GM18870 (cell line): ENCODE measurements around the gene STAT5B.
"Not testable (repeated sequence)": the region's sequence is repeated elsewhere in the genome, so short reads cannot be mapped to it uniquely, and the experiment has no call there.

Source experiments
- ATAC-seq: cut with Tn5 transposase; IDR thresholded peaks from one replicate; pipeline ENCODE4 v1.9.1; 2021; ENCODE audit warnings: moderate library complexity; ENCODE audit not compliant: unreplicated experiment

STAT5B gene

DNA sequence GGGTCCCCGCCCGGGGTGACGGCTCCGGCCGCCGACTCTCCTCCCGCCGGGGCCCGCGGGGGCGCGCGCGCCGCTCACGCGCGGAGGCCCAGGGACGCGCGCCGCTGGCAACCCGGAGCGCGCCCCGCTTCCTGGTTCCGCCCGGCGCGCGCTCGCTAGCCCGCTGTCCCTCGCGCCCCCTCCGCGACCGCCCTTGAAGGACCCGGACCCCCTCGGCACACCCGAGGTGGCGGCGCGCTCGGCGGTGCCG is at the start of gene STAT5B:
TSS of gene STAT5B (minus strand) at position 33 of the 250 bp plus-strand sequence. CDS start 44,264 bp downstream, outside the sequence.
- no peak for ATAC-seq

DNA sequence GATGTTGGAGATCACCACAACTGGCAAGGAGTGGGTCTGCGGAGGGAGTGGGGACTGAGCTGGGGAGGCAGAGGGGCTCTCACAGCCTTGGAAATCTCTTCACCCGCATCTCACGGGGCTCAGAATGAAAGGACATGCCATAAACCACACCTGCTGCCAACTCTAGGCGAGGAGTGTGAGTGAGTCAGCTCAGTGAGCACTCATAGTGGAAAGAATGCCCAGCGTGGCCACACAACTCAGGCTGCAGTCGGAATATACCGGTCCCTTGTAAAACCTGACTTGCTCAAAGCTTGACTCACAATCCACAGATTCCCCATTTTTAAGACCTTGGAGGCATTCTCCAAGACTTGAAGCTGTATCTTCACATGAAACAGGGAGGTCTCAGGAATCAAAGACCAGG is 48.8 kb upstream of the STAT5B start:
- no peak for ATAC-seq

DNA sequence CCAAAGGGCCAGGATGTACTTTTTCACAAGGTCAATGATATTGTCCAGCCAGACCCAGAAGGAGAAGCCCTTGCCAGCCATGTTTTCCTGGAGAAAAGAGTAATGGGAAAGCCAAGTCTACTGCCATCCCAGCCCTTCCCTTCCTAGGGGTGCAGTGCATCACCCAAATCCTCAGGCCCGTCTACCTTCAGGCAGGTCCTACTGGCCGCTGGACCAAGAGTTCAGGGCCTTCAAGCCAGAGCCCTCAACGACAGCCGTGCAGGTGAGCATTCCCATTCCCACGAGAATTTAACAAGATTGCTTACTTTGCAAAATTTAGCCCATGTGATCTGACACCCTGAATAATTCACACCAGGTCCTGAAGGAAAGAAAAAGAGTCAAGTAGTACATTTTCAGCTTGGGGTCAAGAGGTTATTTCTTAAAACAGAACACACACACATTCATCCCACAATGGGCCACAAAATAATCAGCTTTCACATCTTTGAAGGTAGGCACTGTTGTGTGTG is 47.1 kb upstream of the STAT5B start:
- ATAC-seq = no peak

DNA sequence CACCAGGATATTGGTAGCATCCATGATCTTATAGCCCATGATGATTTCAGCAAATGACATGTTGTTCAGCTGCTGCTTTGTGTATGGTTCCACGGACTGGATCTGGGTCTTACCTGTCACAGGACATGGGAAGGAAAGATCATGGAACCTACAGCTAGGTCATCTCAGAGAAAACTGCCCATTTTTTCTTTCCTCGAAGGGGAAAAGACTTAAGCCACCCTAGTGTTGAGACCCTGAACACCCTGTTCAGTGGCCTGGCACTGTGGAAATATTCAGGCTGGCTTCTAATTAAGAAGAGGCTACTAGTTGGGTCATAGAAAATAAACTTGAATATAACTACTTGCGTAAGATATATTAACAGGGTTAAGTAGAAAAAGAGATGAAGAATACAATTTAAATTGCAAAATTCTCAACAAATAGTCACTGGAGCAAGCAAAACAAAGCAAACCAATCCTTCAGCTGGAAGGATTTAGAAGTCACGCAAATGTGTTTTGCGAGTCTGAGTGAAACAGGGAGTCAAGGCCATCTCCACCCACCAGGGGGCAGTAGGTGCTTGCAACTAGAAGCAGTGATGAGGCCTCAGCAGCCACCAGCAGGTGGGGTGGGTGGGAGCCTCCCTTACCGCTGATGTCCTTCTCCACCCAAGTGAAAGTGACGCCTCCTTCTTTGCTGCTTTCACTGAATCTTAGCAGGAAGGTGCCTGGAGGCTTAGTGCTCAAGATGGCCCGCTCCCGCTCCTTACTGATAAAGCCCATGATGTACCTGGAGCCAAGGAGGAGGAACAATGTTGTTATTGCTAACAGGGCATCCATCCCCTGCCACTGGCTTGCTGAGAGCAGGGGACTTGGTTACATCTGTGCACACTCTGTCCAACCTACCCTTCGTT is 46.4 kb upstream of the STAT5B start:
- ATAC-seq = no peak

DNA sequence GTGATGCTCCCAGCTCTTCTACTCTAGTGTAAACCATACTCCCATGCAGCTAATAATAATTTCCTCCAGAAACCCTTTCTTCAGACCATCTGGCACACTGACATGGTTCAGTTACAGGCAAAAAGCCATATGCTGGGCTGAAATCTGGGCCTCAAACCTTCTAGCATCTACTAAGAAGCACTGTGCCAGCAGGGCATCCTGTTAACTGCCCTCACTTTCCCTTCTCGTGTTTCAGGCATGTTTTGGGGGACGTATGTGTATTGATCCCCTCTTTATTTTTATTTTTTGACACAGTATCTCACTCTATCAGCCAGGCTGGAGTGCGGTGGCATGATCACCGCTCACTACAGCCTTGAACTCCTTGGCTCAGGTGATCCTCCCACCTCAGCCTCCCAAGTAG is 45.4 kb upstream of the STAT5B start:
- no peak for ATAC-seq

DNA sequence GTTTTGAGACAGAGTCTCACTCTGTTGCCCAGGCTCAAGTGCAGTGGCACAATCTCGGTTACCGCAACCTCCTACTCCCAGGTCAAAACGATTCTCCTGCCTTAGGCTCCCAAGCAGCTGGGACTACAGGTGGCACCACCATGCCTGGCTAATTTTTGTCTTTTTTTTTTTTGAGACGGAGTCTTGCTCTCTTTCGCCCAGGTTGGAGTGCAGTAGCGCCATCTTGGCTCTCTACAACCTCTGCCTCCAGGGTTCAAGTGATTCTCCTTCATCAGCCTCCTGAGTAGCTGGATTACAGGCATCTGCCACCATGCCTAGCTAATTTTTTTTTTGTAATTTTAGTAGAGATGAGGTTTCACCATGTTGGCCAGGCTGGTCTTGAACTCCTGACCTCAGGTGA is 41.8 kb upstream of the STAT5B start:
- ATAC-seq = not testable (repeated sequence)

DNA sequence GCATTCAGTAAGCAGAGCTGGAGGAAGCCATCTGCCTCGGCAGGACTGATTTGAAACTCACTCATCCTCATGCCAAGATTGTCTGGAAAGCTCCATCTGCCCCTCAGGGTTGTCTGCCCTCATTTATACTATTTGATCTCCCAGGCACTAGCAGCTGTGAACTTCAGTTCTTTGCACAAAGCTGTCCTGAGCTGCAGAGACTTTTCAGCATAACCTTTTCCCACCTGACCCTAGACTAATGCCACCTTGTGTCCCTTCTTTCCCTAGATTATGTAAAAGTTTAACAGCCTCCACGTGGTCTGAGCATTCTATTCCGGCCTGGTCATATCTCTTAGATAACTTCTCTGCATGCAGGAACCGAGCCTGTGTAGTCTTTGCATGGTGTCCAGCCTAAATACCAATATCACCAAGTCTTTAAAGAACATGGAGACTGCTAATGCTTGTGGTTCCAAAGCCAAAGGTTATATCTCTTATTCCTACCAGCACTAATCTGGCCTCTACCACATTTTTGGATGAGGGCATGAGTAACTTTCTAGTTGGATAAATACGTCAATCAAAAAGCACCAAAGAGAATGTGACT is 41.2 kb upstream of the STAT5B start:
- no peak for ATAC-seq

DNA sequence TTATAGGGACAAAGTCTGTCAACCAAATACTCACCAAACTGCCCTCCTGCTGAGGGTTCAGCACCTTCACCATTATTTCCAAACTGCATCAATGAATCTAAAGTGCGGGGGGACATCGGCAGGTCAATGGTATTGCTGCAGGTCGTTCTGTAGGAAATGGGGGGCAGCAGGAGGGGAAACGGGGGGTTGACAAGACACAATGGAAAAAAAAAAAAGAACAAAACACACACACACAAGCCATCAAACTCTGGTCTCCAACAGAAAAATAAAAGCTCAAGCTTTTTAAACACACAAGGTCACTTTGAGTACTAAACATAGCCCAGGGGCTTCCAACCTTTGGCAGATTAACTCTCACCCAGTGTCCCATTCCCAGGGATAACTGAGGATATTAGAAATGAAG is 40.6 kb upstream of the STAT5B start:
- ATAC-seq = no peak

DNA sequence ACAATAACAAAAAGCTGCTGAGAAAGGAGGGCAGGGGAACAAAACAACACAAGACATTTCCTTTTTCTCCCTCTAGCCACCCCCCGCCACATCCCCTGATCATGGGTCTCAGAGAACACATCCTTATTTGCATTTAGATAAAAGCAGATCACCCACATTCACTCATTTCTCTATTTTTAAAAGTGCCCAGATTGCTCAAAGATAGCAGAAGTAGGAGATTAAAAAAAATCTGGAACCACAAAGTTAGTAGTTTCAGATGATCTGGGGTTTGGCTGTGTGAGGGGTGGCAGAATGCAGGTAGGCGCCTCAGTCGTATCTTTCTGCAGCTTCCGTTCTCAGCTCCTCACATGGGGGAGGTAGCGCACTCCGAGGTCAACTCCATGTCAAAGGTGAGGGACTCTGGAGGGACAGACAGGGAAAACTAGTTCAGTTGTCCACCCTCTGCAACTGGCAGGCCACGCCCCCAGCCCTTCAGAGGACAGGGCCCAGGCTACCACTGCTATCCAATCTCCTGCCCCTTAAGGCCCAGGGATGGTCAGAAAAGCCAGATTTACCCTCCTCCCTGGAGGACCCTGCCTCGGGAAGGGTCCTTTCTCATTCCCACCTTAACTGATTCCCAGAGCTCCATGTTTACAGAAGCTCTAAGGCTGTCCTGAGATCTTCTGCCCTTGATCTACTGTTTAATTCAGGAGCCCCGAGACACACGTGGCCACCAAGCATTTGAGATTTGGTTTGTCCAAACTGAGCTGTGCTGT is 39.4 kb upstream of the STAT5B start:
- ATAC-seq = no peak

DNA sequence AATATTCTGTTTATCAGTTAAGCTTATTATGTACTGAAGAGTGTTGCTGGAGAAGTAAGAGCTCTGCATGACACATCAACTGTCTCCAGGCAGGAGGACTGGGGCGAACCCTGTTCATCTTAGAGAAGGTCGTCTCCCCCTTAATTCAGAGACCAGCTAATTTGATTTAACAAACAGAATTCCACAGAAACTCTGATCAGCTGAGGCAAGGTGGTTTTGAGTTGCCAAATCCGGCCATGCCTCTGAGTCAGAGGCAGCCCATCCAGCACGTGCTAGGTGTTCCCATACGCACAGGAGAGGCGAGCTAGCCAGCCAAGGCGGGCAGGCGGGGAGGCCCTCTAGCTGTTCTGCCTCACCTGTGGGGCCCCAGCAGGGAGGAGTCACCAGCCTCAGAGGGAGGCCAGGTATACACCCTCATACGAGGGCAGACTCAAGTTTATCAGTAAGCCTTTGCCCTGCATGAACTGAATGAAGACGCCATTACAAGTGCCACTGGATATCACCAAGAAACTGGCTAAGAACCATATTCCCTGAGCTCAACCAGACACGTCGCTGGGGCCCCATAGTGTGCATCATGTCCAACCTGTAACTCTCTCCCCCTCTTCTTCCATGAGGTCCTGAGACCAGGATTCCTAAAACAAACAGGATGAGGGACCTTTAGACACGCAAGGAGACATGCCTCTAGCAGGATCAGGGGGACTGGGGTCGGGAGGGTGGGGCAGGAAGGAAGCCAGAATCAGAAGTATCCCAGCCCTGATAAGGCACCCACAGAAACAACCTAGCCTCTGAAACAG is 37.8 kb upstream of the STAT5B start:
- ATAC-seq = no peak

DNA sequence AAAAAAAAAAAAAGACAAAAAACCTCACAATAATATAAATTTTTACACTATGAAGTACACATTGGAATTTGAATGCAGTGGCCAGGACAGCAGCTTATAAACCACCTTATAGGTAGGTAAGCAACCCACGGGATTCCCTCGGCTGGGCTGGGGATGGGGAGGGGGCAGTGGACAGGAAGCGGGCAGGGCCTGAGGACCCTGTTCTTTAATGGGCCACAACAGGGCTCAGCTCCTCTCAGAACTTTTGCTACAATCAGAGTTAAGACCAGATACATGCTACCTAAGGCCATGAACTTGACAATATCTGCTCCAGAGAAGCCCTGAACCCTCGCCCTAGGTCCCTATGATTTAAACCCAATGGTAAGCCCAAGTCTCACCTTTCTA is 37.2 kb upstream of the STAT5B start:
- no peak for ATAC-seq

DNA sequence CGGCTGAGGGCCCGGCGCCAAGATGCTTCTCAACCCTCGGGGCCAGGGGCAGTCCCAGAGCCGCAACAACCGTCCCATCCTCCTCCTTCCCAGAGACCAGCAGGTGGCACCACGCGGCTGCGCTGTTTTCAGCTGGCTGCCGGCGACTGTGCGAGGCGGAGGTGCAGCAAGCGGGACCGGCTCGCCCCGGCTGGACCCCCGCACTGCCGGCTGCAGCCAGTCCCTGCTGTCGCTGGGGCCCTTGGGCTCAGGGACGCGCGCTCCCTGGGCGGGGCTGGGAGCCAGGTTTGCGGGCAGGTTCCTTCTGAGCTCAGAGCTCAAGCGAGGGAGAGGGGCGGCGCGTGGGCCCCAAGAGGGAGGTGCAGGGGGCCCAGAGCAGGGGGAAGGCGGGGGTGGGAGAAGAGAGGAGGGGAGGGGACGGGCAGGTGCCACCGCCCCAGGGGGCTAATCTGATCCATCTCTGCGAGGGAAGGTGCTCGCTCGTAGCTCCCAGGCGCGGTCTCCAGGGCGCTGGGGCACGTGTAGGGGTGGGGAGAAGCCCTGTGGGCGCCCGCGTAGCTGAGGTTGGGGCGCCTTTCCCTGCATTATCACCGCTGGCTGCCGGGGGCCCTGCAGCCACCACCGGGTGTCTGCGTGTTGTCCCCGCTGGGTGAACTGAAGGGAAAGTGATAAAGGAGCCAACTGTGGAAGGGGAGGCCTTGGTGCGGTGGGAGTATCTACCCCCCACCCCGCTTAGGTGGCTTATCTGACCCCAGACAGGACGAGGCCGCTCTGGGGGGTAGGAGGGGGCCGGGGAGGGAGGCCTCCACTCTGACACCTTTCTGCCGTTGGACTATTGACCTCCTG is 36.3 kb upstream of the STAT5B start:
- no peak for ATAC-seq

DNA sequence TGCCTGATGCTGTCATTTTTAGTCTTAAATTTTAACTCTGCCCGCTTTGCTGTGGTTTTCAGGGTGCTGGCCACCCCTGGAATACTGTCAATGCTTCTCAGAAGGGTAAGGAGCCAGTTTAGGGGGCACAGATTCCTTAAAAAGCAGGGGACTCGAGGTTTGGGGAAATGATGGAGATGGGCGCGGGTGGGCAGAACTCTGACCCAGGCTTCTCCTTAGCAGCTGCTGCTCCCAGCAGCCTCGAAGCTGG is 35.8 kb upstream of the STAT5B start:
- no peak for ATAC-seq

DNA sequence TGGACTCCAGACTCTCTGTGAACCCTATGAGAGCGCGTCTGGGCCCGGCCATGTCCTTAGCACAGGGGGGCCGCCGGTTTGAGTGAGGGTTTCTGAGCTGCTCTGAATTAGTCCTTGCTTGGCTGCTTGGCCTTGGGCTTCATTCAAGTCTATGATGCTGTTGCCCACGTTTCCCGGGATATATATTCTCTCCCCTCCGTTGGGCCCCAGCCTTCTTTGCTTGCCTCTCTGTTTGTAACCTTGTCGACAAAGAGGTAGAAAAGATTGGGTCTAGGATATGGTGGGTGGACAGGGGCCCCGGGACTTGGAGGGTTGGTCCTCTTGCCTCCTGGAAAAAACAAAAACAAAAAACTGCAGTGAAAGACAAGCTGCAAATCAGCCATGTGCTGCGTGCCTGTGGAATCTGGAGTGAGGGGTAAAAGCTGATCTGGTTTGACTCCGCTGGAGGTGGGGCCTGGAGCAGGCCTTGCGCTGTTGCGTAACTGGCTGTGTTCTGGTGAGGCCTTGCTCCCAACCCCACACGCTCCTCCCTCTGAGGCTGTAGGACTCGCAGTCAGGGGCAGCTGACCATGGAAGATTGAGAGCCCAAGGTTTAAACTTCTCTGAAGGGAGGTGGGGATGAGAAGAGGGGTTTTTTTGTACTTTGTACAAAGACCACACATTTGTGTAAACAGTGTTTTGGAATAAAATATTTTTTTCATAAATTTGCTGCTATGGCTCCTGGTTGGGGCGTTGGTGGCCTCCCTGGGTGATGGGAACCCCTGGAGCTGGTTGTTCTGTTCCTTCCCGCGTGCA is 35.2 kb upstream of the STAT5B start:
- ATAC-seq = no peak

DNA sequence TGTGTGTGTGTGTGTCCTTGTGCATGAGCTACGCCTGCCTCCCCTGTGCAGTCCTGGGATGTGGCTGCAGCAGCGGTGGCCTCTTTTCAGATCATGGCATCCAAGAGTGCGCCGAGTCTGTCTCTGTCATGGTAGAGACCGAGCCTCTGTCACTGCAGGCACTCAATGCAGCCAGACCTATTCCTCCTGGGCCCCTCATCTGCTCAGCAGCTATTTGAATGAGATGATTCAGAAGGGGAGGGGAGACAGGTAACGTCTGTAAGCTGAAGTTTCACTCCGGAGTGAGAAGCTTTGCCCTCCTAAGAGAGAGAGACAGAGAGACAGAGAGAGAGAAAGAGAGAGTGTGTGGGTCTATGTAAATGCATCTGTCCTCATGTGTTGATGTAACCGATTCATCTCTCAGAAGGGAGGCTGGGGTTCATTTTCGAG is 34.6 kb upstream of the STAT5B start:
- no peak for ATAC-seq

DNA sequence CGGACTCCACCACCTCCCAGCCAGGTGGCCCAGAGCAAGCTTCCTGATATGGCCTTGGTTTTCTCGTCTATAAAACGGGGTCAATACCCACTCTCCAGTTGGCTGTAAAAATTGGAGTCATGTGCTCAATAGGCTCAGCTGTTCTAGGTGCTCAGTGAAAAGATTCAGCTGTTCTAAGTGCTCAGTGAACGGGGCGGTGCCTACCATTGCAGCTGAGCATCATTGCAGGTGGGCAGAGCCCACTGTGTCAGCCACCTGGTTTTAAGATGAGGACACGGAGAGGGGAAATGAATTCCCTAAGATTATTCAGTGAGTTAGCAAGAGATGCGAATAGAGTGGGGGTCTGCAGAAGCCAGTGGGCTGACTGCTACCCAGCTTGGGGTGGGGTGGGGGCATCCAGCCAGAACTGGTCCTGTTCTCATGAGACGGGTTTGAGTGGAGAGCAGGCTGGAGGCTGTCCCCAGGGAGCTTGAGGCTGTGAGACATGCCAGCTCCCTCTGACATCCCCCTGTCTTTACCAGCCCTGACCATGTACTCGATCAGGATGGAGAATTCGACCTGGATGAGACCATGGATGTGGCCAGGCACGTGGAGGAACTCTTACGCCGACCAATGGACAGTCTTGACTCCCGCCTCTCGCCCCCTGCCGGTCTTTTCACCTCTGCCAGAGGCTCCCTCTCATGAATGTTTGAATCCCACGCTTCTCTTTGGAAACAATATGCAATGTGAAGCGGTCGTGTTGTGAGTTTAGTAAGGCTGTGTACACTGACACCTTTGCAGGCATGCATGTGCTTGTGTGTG is 34.0 kb upstream of the STAT5B start:
- ATAC-seq = no peak

DNA sequence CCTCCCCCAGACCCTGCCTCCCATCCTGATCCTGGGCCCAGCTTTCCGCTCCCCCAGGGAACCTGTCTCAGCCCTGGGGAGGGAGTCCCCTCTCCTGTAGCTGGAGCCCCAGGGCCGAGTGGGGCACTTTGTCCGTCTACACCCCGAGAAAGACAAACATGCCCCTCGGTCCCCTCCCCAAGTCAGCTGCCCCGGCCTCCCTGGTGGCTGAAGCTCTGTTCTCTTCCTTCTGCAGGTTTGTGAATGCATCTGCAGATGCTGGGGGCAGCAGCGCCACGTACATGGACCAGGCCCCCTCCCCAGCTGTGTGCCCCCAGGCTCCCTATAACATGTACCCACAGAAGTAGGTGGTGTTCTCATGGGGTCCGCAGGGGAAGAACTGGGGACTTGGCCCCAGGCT is 33.0 kb upstream of the STAT5B start:
- no peak for ATAC-seq

DNA sequence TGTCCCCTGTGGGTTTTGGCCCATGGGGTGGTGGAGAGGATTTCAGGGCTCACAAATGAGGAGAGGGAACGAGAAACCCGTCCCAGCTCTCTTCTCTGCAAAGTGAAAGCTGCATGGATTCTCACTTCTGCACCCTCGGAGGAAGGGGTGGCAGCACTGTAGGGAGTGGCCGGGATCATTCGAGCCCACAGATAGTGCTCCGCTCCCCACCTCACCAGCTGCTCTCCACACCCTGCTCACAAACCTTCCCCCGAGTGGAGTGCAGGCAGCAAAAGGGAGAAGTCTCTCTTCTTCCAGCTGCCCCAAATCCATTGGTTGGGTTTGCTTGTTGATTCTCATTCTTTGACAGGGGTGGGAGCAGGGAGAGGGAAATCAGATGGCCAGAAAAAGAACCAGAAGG is 32.3 kb upstream of the STAT5B start:
- ATAC-seq = no peak

DNA sequence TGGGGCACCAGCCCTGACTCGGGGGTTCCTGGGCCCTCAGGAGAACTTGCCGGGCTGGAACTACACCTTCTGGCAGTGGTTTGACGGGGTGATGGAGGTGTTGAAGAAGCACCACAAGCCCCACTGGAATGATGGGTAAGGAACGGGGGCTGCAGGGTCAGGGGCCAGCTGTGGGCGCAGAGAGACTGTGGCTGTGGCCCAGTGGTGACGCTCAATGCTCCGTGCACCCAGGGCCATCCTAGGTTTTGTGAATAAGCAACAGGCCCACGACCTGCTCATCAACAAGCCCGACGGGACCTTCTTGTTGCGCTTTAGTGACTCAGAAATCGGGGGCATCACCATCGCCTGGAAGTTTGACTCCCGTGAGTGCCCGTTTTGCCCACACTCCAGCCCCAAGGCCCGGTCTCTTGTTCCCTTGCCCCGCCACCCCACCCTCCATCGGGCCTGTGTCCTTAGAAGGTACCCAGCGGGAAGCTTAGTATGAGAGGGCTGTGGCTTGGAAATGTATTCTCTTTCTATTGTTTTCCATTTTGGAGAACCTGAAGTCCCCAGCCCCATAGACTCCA is 31.3 kb upstream of the STAT5B start:
- ATAC-seq = no peak
